ENCODE data around the gene SYNC. TPM values are rescaled to one million over a fixed set of nuclear protein-coding genes. Genes with fewer than 3 reads are reported as not detected.

Gene SYNC
- 11.6 to 19.6 TPM (median 15.8 TPM) in 5 replicates for total RNA-seq (2022; extraction: Qiagen RNA extraction)

DNA sequence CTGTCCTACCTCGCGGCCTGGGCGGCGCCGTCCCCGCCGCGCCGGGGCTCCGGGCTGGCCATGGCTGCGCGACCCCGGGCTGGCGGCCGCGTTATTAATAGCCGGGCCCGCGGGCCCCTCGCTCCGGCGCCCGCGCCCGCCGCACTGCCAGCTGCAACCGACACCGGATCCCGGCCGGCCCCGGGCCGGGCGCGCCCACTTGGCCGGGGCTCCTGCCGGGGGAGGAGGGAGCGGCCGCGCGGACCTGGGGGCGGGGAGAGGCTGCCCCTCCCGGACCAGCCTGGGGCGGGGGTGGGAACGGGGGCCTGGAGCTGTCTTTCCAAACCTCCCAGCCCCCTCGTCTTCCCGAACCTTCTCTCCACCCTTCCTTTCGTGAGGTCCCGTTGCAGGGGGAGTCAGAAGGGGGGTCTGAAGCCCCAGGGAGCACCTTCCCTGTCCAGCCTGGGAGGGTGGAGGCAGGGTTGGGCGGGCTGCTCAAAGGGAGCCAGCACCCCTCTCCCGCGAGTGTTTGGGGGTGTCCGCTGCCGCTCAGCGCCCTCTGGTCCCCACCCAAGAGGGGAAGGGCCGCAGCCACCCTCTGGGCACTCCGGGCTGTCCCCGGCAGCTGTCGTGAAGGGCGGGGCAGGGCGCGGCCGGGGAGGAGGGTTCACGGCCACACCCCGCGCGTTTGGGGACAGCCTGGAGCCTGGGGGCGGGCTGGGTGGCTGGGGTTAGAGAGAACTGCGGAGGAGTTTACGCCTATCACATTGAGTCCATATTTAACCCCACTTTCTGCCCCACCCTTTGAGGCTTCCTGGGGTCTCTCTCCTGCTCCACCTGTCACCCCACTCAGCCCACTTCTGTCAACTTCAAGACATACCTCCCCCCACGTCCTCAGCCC is at the start of gene SYNC:
Gene SYNC, minus strand, starts transcription at position 172 of the 880 bp plus-strand sequence. Its CDS starts 110 bp downstream, at position 62.

DNA sequence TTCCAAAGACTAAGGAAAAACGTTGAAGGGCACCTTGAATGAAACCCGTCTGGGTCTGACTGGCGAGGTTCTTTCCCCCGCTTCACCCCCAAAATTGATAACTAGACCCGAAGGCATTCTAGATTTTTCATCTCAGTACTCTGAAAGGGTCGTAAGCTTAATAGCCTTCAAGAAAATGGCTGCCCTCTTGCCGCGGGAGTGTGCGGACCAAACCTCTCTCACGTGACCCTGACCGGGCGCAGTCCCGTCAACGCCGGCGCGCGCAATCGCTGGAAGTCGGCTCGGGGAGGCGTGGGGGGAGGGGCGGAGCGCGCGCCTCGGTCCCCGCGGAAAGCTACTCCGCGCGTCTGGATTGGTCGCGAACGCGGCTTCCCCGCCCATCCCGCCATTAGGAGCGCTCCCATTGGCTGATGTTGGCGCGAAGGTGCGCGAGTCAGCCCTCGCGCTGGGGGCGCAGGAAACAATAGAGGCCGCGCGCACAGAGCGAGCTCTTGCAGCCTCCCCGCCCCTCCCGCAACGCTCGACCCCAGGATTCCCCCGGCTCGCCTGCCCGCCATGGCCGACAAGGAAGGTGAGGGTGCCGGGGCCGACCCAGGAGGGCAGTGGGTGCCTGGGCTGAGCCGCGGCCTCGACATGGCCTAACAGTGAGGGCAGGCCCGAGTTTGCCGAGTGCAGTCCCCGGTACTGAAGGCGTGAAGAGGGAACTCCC is 51.7 kb downstream of the SYNC start, which contains the start of gene RBBP4:
Gene RBBP4, plus strand, starts transcription at position 457 of the 709 bp plus-strand sequence. Its CDS starts 99 bp downstream, at position 556.

DNA sequence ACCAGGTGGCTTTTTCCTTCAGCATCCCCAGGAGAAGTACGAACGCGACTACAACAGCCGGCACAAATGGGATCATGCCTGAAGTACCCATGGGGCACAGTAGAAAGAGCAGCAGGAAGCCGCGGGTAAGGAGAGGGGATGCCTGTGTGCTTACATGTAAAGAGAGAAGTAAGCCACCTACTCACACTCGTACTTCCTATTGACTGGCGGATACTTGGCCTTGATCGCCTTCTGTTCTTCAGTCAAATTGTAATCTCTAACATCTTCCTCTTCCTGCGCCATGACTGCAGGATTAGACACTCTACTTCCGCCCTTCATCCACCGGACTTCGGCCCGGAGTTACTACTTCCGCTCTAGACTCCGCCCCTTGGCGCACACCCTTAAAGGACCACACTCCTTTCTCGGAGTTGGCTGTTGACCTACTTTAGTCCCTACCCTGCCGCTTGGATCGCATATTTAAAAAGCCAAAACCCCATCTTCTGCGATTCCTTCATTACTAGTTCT is 52.3 kb downstream of the SYNC start, which contains the start of gene ZBTB8OS:
Gene ZBTB8OS, minus strand, starts transcription at position 303 of the 504 bp plus-strand sequence. Its CDS starts 21 bp downstream, at position 282.

Other genes with a start within 250 kb of the SYNC start
- not detected in 5 replicates for gene ZBTB8B, start 237.7 kb downstream of the SYNC start, total RNA-seq (2022; extraction: Qiagen RNA extraction)
- 3.4 to 5.0 TPM (median 4.0 TPM) in 5 replicates for gene ZBTB8A, start 163.3 kb downstream of the SYNC start, total RNA-seq (2022; extraction: Qiagen RNA extraction)
- gene ZBTB8OS, start 52.2 kb downstream of the SYNC start, total RNA-seq (2022; extraction: Qiagen RNA extraction), result 35.3 to 60.6 TPM (median 38.3 TPM) in 5 replicates
- gene RBBP4, start 51.6 kb downstream of the SYNC start, total RNA-seq (2022; extraction: Qiagen RNA extraction), result 72.2 to 89.2 TPM (median 80.2 TPM) in 5 replicates
- 63.9 to 77.3 TPM (median 69.9 TPM) in 5 replicates for gene YARS1, start 114.6 kb upstream of the SYNC start, total RNA-seq (2022; extraction: Qiagen RNA extraction)
- 10.2 to 18.4 TPM (median 15.7 TPM) in 5 replicates for gene S100PBP, start 114.9 kb upstream of the SYNC start, total RNA-seq (2022; extraction: Qiagen RNA extraction)
- 0.13 to 0.66 TPM (median 0.35 TPM) in 5 replicates for gene FNDC5, start 168.1 kb upstream of the SYNC start, total RNA-seq (2022; extraction: Qiagen RNA extraction)
- 0.19 to 0.43 TPM (median 0.26 TPM) in 5 replicates for gene HPCA, start 183.7 kb upstream of the SYNC start, total RNA-seq (2022; extraction: Qiagen RNA extraction)
- 24.5 to 40.0 TPM (median 39.4 TPM) in 5 replicates for gene TMEM54, start 198.6 kb upstream of the SYNC start, total RNA-seq (2022; extraction: Qiagen RNA extraction)

All from A549 treated with dexamethasone at 1 μM for 4 hours (cell line).